Gastrocnemius medialis (tissue), 4 donors: ENCODE data around the gene PTCD1.

Experiments used
- CTCF ChIP-seq, 5 experiments: fragments of 450-650 bp in 3 of 5; fragments of 200-600 bp in 2 of 5; sonication (generic) in 2 of 5; IDR thresholded peaks in 4 of 5; conservative IDR thresholded peaks in 1 of 5; 1 replicate in 4 of 5; 2 replicates in 1 of 5; pipeline ENCODE4 v1.5.1; 2016 to 2019; ENCODE audit warnings: antibody characterized with exemption in 5 of 5, mild to moderate bottlenecking in 3 of 5, moderate library complexity in 3 of 5
- POLR2A ChIP-seq, 2 donors: fragments of 450-650 bp; IDR thresholded peaks; one replicate each; pipeline ENCODE4 v1.6.1; 2017; ENCODE audit warnings: antibody characterized with exemption in 2 of 2, mild to moderate bottlenecking in 2 of 2, moderate library complexity in 2 of 2

- peak in 1 of 5 experiments; percentile 15 for TF ChIP-seq CTCF (IDR thresholded peaks at IDR 0.05 in 4 of 5, conservative IDR thresholded peaks at IDR 0.05 in 1 of 5)
- peak; percentile 28 to 47 for TF ChIP-seq POLR2A (IDR thresholded peaks at IDR 0.05)
These were observed 45.8 kb downstream of the PTCD1 start for GRCh38 chr7:99392659-99393354.
